Left cardiac atrium (tissue), 4 donors: Measurements from ENCODE around the gene SENP8. TPM values are rescaled to one million over a fixed set of nuclear protein-coding genes. Genes with fewer than 3 reads are reported as not detected.

Experiments used
- ATAC-seq, 2 donors: fragments of 200-7000 bp; cut with Tn5 transposase; one replicate each; pipeline ENCODE4 v1.9.1; 2020; ENCODE audit warnings: mild to moderate bottlenecking in 2 of 2, moderate library complexity in 2 of 2
- DNase-seq: peaks from one replicate; pipeline ENCODE4 v3.0.0-alpha.2; 2020
- intact Hi-C, 2 donors: fragments of 100-400 bp; cut with DNase I; formaldehyde crosslinking; loops; one replicate each; pipeline versions ENCODE4 v1.14.1 to v1.15.1; 2022 to 2023
- total RNA-seq, 2 donors: library from RNA; stranded (reverse); fragmentation: NEBNext Ultra II Directional; extraction: Animal tissue kit (Norgen Biotek cat#: 25700); gene quantifications; one replicate each; pipeline ENCODE4 v1.2.1, GENCODE V29; 2021
- donor health status: DM: no; HTN: yes; CAD: no.
- donor health status: DM: no; HTN: yes; CAD: no; lungs with severe emphysema.
- donor health status: DM: yes; HTN: yes; CAD: no.
- donor health status: Dilated cardiomyopathy.

SENP8 gene
- total RNA-seq, 2 donors from 2014 or later = 3.6 to 4.7 TPM

- DNase-seq (no peak), ATAC-seq (no peak)
- intact Hi-C loops = no loop called here
These were observed 74.2 kb downstream of the SENP8 start for GRCh38 chr15:72192416-72192815.

Other genes starting within 250 kb of the SENP8 start
- gene MYO9A, start 253 bp upstream of the SENP8 start, total RNA-seq = 10 to 100 TPM; 30.3 to 31.8 TPM
- gene GRAMD2A, start 79.4 kb downstream of the SENP8 start, total RNA-seq = not detected
- gene PKM, start 112.8 kb downstream of the SENP8 start, total RNA-seq = 1,000 to 10,000 TPM in 1 of 2 donors, 100 to 1,000 TPM in 1; 881 to 1,100 TPM
- gene PARP6, start 154.2 kb downstream of the SENP8 start, total RNA-seq = 10 to 100 TPM; 30.4 to 36.0 TPM
- gene CELF6, start 201.8 kb downstream of the SENP8 start, total RNA-seq = 1 to 10 TPM in 1 of 2 donors, under 1 TPM in 1; 0.86 to 1.0 TPM